Upper lobe of left lung (tissue), 4 donors: ENCODE measurements around the gene MYO1H.

Experiments
- EP300 ChIP-seq, 4 donors: sonication (generic); formaldehyde crosslinking; IDR thresholded peaks; one replicate each; pipeline ENCODE4 v1.5.1; 2017; ENCODE audit warnings: antibody characterized with exemption in 4 of 4, control low read depth in 2 of 4
- TF ChIP-seq, protein P1 (sequence below), 6 experiments: fragments of 450-650 bp in 4 of 6; fragments of 200-600 bp in 2 of 6; sonication (generic) in 2 of 6; IDR thresholded peaks; one replicate each; pipeline ENCODE4 v1.5.1; 2016 to 2019; ENCODE audit warnings: antibody characterized with exemption in 6 of 6

DNA sequence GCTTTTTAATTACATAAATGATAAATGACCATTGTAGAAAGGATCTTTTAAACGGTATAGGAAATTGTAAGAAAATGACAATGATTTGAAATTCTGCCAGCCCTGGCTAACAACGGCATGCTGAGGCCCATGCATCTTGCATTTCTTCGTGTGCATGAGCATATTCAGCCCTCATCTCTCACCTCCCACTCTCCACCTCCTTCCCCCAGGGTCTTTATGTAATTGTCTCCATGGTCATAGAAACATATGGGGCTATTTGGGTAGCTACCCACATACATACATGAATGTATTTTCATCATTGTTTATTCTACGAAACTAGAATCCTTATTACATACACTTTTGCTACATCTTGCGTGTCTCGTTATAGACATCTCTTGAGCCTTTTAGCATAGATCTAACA is 4.5 kb downstream of the MYO1H start:
- no peak for TF ChIP-seq EP300 (IDR thresholded peaks at IDR 0.05)
- TF ChIP-seq, protein P1, sequence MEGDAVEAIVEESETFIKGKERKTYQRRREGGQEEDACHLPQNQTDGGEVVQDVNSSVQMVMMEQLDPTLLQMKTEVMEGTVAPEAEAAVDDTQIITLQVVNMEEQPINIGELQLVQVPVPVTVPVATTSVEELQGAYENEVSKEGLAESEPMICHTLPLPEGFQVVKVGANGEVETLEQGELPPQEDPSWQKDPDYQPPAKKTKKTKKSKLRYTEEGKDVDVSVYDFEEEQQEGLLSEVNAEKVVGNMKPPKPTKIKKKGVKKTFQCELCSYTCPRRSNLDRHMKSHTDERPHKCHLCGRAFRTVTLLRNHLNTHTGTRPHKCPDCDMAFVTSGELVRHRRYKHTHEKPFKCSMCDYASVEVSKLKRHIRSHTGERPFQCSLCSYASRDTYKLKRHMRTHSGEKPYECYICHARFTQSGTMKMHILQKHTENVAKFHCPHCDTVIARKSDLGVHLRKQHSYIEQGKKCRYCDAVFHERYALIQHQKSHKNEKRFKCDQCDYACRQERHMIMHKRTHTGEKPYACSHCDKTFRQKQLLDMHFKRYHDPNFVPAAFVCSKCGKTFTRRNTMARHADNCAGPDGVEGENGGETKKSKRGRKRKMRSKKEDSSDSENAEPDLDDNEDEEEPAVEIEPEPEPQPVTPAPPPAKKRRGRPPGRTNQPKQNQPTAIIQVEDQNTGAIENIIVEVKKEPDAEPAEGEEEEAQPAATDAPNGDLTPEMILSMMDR (IDR thresholded peaks at IDR 0.05) = no peak
